Lower leg skin (tissue), 3 donors: Measurements from ENCODE around the gene PHEX.

Experiments used
- POLR2A ChIP-seq, 2 donors: fragments of 450-650 bp; IDR thresholded peaks; one replicate each; pipeline ENCODE4 v1.6.1; 2016 to 2017; ENCODE audit warnings: antibody characterized with exemption in 2 of 2, mild to moderate bottlenecking in 1 of 2, moderate library complexity in 1 of 2
- TF ChIP-seq, protein P1 (sequence below), 3 donors: fragments of 450-650 bp; IDR thresholded peaks; one replicate each; pipeline ENCODE4 v1.5.1; 2016; ENCODE audit warnings: antibody characterized with exemption in 3 of 3, mild to moderate bottlenecking in 3 of 3, moderate library complexity in 2 of 3

DNA sequence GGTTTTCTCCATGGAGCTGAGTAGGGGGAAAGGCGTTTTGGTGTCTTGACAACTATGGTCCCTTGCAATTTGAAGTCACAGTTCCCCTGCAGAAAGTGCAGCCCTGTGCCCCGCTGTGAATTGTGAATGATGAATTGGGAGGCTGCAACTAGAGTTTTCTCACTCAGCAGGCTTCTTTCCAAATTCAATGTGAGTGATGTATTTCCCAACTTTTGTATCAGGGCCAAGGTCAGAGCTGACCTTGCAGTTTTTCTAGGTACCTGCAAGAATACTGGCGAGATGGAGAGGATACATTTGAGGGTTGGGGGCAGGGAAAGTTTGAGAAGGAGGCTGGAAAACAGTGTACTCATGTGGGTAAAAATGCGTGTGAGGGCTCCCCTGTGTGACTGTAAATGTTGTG lies 11.7 kb downstream of the PHEX start:
- TF ChIP-seq, protein P1, sequence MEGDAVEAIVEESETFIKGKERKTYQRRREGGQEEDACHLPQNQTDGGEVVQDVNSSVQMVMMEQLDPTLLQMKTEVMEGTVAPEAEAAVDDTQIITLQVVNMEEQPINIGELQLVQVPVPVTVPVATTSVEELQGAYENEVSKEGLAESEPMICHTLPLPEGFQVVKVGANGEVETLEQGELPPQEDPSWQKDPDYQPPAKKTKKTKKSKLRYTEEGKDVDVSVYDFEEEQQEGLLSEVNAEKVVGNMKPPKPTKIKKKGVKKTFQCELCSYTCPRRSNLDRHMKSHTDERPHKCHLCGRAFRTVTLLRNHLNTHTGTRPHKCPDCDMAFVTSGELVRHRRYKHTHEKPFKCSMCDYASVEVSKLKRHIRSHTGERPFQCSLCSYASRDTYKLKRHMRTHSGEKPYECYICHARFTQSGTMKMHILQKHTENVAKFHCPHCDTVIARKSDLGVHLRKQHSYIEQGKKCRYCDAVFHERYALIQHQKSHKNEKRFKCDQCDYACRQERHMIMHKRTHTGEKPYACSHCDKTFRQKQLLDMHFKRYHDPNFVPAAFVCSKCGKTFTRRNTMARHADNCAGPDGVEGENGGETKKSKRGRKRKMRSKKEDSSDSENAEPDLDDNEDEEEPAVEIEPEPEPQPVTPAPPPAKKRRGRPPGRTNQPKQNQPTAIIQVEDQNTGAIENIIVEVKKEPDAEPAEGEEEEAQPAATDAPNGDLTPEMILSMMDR (IDR thresholded peaks at IDR 0.05) = no peak
- TF ChIP-seq POLR2A (IDR thresholded peaks at IDR 0.05) = no peak
